GM21723 (cell line): ENCODE measurements around the gene MYBL2.
"Not testable (repeated sequence)": the region's sequence is repeated elsewhere in the genome, so short reads cannot be mapped to it uniquely, and the experiment has no call there.

Source experiments
- ATAC-seq: cut with Tn5 transposase; IDR thresholded peaks from one replicate; pipeline ENCODE4 v1.9.1; 2021; ENCODE audit warnings: mild to moderate bottlenecking, moderate library complexity; ENCODE audit not compliant: unreplicated experiment

The MYBL2 gene

DNA sequence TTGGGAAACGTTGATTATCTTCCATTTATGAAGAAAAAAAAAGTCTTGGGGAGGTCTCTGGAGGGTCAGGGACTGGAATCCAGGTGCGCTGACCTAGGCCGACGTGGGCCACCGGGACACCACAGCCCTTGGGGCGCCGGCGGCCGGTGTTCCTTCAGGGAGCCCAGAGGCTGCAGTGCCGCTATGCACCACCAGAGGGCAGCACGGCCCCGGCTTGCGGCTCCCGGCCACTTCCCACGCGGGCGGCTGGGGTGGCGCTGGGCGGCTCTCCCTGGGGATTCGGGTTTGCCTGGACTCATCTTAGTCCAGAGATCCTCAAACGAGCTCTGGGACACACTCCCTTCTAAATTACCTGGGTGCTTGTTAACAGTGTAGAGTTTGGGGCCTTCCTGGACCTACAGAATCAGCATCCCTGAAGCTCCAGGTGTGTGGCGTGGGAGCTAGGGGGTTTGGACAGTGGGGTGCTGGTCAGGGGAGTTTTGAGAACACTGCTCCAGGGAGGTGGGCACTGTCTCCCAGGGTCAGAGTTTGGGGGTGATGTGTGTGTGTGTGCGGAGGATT is 82.9 kb downstream of the MYBL2 start:
- no peak for ATAC-seq

DNA sequence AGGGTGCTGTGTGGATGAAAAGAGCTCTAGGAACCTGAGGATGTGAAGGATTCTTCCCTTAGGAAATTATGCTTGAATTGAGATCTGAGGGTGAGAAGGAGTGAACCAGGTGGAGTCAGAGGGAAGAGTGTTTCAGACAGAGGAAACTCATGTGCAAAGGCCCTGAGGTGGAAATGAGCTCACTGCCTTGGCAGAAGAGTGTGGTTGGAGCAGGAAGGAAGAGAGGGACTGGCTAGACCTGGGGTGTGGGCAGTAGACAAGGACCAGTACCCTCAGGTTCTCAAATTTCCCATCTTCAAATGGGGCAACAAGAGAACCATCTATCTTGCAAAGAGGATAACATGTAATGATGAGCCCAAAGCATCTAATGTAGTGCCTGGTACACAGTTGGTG is 83.9 kb downstream of the MYBL2 start:
- no peak for ATAC-seq

DNA sequence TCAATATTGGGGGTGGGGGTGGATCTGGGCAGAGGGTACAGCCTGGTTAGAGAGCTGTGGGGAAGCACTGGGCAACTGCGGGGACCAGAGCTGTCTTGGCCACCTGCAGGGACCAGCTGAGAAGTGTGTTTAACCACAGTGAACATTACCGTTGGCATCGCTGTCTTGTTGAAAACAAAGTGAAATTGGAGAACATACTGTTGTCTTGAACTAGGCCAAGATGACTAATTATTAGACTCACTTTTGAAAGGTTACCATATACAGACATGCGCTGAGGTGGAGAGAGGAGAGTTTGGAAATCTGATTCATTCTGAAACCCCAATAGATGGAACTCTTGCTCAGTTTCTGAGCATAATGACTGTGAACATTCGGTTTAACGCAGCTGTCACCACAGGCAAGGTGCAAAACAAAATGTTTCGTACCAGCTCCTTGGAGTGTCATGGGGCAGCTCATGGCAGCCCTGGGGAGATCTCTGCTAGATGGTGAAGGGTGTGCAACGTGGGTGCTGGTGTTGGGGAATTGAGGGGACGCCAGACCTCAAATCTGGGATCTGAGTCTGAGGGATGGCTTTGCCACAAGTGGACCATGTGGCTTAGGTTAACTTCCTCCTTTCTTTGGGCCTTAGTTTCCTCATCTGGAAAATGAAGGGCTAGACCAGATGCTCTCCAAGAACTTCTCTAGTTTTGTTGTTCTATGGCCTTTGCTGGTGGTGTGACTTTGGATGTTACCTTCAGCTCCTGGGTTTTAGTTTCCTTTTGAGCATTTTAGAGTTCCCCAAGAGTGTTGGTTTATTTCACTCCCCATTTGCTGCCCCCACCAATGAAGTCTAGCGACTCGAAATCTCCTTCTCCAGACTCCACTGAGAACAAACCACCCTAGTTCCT is 84.5 kb downstream of the MYBL2 start:
- ATAC-seq, result peak; percentile 80

DNA sequence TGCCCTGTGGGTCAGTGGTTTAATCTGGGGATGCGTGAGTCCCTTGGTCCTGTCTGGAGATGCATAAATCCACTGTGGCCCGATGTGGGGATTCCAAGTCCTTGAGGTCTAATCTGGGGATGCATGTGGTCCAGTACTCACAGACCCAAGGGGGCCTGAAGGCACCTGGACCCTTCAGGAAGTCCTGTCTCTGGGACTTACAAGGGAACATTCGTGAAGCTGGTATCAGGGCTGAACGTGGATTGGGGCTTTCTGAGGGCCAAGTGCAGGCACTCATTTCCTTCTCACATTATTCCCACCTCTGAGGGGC is 85.1 kb downstream of the MYBL2 start:
- no peak for ATAC-seq

DNA sequence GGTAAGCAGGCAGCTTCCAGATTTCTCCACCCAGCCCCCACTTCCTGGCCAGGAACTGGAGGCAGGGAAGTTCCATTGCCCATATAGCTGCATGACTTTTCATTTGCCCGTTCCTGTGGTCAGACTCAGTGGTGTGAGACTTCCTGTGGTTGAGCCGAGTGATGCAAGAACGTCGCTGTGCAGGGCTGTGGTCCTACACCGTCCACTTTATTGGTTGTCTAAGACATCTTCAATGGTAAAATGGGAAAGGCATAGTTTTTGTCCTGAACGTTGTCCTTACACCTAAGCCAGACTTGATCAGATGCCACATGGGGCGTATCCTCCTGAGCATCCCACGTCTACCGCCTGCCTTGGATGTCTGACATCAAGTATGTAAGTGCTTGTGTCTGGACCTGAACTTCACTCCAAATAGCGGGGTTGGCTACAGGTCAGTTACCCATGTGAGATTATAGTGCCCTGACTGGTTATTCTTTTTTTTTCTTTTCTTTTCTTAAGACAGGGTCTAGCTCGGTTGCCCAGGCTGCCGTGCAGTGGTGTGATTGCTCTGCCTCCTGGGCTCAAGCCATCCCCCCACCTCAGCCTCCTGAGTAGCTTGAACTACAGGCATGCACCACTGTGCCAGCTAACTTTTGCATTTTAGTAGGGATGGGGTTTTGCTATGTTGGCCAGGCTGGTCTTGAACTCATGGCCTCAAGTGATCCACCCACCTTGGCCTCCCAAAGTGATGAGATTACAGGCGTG is 85.8 kb downstream of the MYBL2 start:
- peak; percentile 57 for ATAC-seq

DNA sequence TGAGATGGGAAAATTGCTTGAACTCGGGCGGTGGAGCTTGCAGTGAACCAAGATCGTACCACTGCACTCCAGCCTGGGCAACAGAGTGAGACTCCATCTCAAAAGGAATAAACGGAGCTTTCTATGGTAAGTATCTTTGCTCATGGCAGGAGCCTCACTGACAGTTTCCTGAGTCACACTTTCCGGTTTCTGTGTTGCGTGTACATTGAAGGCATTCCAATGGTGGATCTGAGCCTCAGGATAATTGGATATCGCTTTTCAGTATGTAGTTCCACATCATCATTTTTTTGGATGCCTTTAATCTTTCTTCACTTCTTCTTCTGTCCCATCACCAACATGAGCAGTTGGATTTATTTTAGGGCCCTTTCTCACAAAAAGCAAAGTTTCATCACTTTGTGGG is 88.5 kb downstream of the MYBL2 start:
- no peak for ATAC-seq

DNA sequence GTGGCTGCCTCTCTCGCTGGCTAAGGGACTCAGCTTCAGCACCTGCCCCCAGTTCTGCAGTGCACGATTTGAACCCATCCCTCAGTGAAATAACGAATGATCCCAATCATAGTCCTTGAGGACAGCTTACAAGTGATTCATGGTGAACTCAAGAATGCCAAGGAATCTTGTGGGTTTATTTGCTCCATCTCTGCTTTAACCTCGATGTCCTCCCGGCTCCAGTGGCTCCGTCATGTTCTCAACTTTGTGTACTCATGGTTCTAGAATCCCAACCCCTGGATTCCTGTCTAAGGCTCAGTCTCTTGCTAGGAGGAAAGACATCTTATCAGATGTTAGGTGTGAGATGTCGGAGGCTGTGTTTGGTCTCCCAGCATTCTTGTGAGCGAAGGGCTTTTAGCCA is 88.9 kb downstream of the MYBL2 start:
- no peak for ATAC-seq

DNA sequence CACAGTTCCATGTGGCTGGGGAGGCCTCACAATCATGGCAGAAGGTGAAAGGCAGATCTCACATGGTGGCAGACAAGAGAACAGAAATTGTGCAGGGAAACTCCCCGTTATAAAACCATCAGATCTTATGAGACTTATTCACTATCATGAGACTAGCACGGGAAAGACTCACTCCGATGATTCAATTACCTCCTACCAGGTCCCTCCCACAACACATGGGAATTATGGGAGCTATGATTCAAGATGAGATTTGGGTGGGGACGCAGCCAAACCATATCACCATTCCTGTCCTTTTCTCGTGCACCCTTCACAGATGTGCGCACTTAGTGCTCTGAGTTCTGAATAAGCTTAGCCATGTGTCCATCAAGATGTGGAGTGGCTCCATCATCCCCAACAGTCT is 91.0 kb downstream of the MYBL2 start:
- ATAC-seq, result not testable (repeated sequence)

DNA sequence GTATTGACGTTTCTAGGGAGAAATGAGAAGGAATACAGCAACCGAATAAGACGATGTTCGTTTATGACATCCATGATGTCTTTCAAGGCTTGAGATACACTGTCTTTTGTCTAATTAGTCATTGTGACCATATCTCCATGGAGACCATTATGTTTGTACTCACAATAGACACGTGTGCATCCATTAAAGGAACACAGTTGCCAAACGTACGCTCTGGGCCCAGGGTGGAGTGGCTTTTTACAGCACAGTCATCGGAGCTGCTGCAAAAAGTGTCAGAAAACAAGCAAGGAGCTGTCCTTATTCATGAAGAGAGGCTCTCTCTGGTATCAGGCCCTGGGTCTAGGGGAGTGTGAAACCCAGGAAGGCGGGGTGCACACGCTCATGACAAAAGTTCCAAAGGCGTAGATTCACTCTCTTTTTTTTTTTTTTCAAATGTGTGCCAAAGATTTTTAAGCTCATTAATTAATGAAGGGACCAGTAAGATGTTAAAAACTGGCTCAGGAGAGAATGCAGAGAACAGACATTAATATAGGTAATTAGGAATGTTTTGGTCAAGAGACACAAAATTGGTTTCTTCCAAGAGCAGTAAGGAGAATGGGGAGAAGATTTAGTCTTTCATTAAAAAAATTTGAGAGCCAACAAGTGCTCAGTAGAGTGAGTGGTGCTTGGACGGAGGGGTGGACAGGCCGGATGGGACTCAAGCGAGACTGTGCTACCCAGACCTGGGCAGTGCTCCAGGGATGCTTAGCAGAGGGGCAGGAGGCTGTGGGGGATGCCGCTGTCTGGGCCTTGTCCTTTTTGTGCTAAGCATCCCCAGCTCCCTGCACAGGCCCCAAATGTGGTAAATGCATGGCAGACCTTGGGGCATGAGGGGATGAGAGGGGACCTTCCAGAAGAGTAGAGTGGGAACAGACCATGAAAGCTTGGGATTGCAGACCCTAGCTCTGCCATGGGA is 94.7 kb downstream of the MYBL2 start:
- ATAC-seq, result no peak

DNA sequence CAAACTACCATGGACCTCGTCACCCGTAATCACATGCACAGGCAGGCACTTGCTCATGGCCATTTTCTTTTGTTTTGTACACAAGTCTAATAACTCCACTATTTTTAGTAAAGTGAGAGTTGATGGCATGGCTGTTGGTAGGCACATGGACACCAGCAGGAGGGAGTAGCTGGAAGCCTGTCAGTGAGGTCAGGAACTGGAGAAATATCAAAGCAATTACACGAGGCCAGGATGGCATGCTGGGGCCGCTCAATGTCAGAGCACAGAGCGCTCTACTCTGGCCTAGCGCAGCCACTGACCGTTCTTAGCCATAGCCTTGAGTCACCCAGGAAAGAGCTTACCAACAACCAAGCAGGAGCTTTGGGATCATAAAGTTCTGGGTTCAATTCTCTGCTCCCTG is 96.0 kb downstream of the MYBL2 start:
- no peak for ATAC-seq

DNA sequence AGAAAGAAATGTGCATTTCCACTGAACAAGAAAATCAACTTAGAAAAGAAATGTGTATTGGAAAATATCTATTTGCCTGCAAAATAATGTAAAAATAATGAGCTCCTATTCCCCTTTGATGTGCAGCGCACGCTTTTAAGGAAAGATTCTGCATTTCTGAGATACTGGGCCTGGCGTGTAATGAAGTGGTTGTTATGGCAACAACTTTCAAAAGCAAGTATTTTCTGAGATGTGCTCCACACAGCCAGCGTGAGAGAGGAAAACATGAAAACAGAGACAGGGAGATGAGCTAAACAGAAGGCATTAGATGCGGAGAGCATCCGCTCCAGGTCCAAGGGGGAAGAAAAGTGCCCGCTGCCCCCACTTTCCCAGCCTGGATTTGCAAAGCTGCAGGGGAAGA is 99.0 kb downstream of the MYBL2 start:
- ATAC-seq, result no peak
